H1 (cell line): ENCODE measurements around the gene RGCC.

Source experiments
- CTCF ChIP-seq, 3 experiments: IDR thresholded peaks; 1 replicate in 2 of 3; 2 replicates in 1 of 3; pipeline versions ENCODE4 v1.5.1 to v1.6.1; 2011; ENCODE audit warnings: low read length in 3 of 3, mild to moderate bottlenecking in 3 of 3, inconsistent platforms in 2 of 3, low read depth in 1 of 3, moderate library complexity in 1 of 3; ENCODE audit not compliant: insufficient read depth in 1 of 3; ENCODE audit errors: control extremely low read depth in 1 of 3
- EZH2 ChIP-seq: fragments of 200-600 bp; sonication (generic); IDR thresholded peaks from 2 replicates; pipeline ENCODE4 v1.7.1; 2012; ENCODE audit warnings: low read depth, mild to moderate bottlenecking, moderate library complexity, low read length, inconsistent platforms; ENCODE audit not compliant: severe bottlenecking
- FOSL1 ChIP-seq: IDR thresholded peaks from 2 replicates; pipeline ENCODE4 v1.6.1; 2011; ENCODE audit warnings: mild to moderate bottlenecking, low read depth, low read length, moderate library complexity; ENCODE audit not compliant: insufficient read depth

GRCh38 chr13:41408746-41409145, 48.6 kb upstream of the RGCC start:
- no peak for TF ChIP-seq CTCF (IDR thresholded peaks at IDR 0.05; ENCODE audit: control extremely low read depth in 1 of 3, insufficient read depth in 1 of 3, low read depth in 1 of 3, low read length in 3 of 3)
- no peak for TF ChIP-seq FOSL1
- no peak for TF ChIP-seq EZH2
